Esophagus muscularis mucosa (tissue), 3 donors: Measurements from ENCODE around the gene EDIL3.

Experiments used
- CTCF ChIP-seq, 3 experiments: fragments of 200-600 bp in 2 of 3; fragments of 450-650 bp in 1 of 3; sonication (generic) in 2 of 3; IDR thresholded peaks; one replicate each; pipeline ENCODE4 v1.5.1; 2017 to 2019; ENCODE audit warnings: antibody characterized with exemption in 3 of 3, mild to moderate bottlenecking in 2 of 3, moderate library complexity in 1 of 3
- POLR2A ChIP-seq: fragments of 450-650 bp; IDR thresholded peaks from one replicate; pipeline ENCODE4 v1.6.1; 2017; ENCODE audit warnings: antibody characterized with exemption, moderate library complexity, mild to moderate bottlenecking, low read depth

- TF ChIP-seq CTCF (IDR thresholded peaks at IDR 0.05) (no peak), POLR2A (no peak)
Observed at GRCh38 chr5:84360056-84360455, 24.6 kb downstream of the EDIL3 start.
